Pancreas (tissue), 10 donors: ENCODE results near the gene POP4. TPM values are rescaled to one million over a fixed set of nuclear protein-coding genes. Genes with fewer than 3 reads are reported as not detected.
A peak's percentile ranks its signal among the peaks of the same experiment; 100 is the strongest.

Experiments used
- ATAC-seq, 4 donors: fragments of 200-7000 bp; cut with Tn5 transposase; one replicate each; pipeline versions ENCODE4 v1.8.0 to v1.9.1; 2020; ENCODE audit warnings: mild to moderate bottlenecking in 4 of 4, moderate library complexity in 4 of 4
- DNase-seq, 6 donors: peaks; one replicate each; pipeline ENCODE4 v3.0.0-alpha.2; 2020
- FAIRE-seq: peaks from 2 replicates; lab custom pipeline; 2012; peaks lifted over from hg19 to GRCh38; lab: Jason Lieb, UNC
- H3K27ac ChIP-seq, 4 donors: fragments of 200-600 bp; sonication (generic); 1 replicate in 3 of 4; 2 replicates in 1 of 4; pipeline versions ENCODE4 v1.5.0 to v1.8.0; 2020
- H3K27me3 ChIP-seq, 4 donors: fragments of 200-600 bp; one replicate each; pipeline ENCODE4 v1.8.0; 2021
- H3K36me3 ChIP-seq, 3 donors: fragments of 200-600 bp; sonication (generic) in 1 of 3; one replicate each; pipeline versions ENCODE4 v1.5.0 to v1.8.0; 2020 to 2021
- H3K4me1 ChIP-seq, 3 donors: fragments of 200-600 bp; one replicate each; pipeline ENCODE4 v1.8.0; 2021
- H3K4me3 ChIP-seq, 4 donors: fragments of 200-600 bp; sonication (generic) in 2 of 4; one replicate each; pipeline versions ENCODE4 v1.5.0 to v1.8.0; 2020 to 2021
- H3K9me3 ChIP-seq, 4 donors: fragments of 200-600 bp; one replicate each; pipeline ENCODE4 v1.8.0; 2021
- WGBS, 2 donors: extraction: QIAGEN DNeasy Blood & Tissue Kit; methylation state at CpG; one replicate each; pipeline ENCODE4 v1.1.7; 2013; 5-methylcytosine and 5-hydroxymethylcytosine counted together
- intact Hi-C, 3 donors: fragments of 100-400 bp; cut with DNase I; formaldehyde crosslinking; loops; one replicate each; pipeline versions ENCODE4 v1.11.1 to v1.14.2; 2022
- polyA plus RNA-seq, 2 donors: library from polyadenylated mRNA; stranded (reverse); fragments of 200-250 nt; gene quantifications; one replicate each; pipeline ENCODE4 v1.2.3, GENCODE V29; 2013
- total RNA-seq, 6 donors: library from RNA; stranded (reverse); fragmentation: NEBNext Ultra II Directional in 4 of 6; extraction: Animal tissue kit (Norgen Biotek cat#: 25700) in 4 of 6; gene quantifications; one replicate each; pipeline versions ENCODE4 v1.2.1 to v1.2.4, GENCODE V29; 2021 to 2023
- TF ChIP-seq, protein P1 (sequence below), 4 donors: fragments of 200-600 bp; sonication (generic) in 3 of 4; IDR thresholded peaks; one replicate each; pipeline versions ENCODE4 v1.5.0 to v1.8.0; 2021; ENCODE audit warnings: antibody characterized with exemption in 4 of 4
- donor health status: healthy with polysubstance abuse.
- donor health status: DM: no; HTN: no; CAD: no; lungs with moderate emphysema.
- donor health status: DM: no; HTN: no; CAD: no.
- donor health status: control.
- donor health status: control.
- donor health status: Bipolar disorder and iron deficiency.
- donor health status: DM: yes; HTN: yes; CAD: no.
- donor health status: DM: no; HTN: no; CAD: no.
- donor health status: DM: no; HTN: no; CAD: no.
- donor health status: DM: yes; HTN: yes; CAD: no.

Gene POP4
- total and polyA plus RNA-seq, 8 donors = 14.3 to 50.3 (median 25.0) TPM

DNA sequence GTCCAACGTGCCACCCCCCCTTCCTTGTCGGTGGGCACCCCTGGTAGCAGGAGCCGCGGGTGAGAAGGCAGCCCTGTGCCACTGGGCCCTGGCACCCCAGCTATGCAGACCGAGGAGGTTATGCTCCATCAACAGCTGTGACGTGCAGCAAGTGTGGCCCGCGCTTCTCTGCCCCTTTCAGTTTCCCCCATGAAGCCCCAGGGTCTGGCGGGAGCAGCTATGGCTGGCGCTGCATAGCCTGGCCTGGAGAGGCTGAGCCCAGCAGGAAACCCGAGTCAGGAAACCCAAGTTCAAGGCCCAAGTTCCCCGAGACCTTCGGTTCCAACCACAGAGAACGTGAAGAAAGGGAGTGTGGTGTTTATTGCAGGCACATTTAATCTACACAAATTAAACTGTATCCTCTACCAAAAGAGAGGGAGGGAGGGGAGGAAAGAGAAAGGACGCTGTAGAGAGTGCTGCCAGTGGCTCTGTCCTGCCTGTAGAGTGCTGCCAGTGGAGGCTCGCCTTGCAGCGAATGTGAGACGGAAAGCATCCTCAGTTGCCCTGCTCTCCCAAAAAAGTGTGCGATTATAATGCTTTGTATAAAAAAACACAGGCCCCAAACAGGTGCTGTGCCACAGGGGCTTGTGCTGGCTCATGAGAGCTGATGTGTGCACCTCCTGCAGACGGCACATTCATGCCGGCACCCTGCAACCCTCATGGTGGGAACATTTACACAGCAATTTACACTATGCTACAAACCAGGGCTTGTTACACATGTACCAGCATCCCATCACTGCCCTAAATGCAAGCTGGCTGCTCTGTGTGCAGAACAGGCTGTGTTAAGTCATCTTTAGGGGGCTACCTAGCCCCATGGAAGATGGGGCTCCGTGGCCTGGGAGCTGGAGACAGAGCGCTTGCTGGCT lies 16.3 kb downstream of the POP4 start:
- DNase-seq (no peak), FAIRE-seq (no peak), ATAC-seq (no peak)
- 70 to 85% methylated on average over 23 of the region's 23 CpGs for WGBS, 2 donors
- no peak overlapping the region for H3K27ac ChIP-seq
- TF ChIP-seq, protein P1, sequence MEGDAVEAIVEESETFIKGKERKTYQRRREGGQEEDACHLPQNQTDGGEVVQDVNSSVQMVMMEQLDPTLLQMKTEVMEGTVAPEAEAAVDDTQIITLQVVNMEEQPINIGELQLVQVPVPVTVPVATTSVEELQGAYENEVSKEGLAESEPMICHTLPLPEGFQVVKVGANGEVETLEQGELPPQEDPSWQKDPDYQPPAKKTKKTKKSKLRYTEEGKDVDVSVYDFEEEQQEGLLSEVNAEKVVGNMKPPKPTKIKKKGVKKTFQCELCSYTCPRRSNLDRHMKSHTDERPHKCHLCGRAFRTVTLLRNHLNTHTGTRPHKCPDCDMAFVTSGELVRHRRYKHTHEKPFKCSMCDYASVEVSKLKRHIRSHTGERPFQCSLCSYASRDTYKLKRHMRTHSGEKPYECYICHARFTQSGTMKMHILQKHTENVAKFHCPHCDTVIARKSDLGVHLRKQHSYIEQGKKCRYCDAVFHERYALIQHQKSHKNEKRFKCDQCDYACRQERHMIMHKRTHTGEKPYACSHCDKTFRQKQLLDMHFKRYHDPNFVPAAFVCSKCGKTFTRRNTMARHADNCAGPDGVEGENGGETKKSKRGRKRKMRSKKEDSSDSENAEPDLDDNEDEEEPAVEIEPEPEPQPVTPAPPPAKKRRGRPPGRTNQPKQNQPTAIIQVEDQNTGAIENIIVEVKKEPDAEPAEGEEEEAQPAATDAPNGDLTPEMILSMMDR (IDR thresholded peaks at IDR 0.05) = no peak
- H3K4me1 ChIP-seq = peaks cover 0 to 10% (median 8%) of the 10 kb centered on the region in 3 donors
- no peaks in the 10 kb centered on the region for H3K9me3 ChIP-seq
- intact Hi-C loops = no loop called here
- no peaks in the 10 kb centered on the region for H3K36me3 ChIP-seq
- H3K4me3 ChIP-seq = no peak overlapping the region
- no peaks in the 10 kb centered on the region for H3K27me3 ChIP-seq

DNA sequence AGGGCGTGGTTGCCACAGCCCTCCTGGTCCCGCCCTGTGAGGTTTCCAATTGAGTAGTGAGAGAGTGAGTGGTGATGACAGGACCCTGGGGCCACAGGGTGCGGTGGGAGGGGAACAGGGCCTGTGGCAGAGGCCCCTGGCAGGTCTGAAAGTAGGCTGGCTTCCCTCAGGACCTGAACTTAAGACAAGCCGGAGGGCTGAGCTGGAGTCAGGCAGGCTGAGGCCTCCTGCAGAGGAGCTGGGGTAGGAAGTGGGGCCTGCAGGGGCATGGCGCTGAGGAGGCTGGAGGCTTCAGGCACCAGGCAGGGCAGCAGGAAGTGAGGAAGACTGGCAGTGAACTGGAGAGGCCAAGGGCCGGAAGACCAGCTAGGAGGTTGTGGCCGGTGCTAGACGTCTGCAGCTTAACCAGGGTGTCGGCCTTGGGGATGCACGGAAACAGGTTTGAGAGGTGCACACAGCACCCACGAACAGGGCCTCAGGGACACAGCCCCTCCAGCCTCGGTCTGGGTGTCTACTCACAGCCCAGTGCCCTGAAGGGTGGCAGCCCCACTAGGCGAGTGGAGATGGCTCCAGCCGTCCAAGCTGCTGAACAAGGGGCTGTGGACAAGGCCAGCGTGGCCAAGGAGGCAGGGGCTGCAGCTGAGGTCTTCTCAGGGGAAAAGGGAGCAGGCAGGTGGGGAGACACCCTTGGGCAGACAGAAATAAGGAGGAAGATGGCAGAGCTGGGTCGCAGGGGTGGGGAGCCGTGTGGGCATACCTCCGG lies 17.8 kb downstream of the POP4 start:
- TF ChIP-seq, protein P1 (IDR thresholded peaks at IDR 0.05) = no peak
- H3K27ac ChIP-seq = no peak overlapping the region
- H3K4me1 ChIP-seq = peaks cover 0 to 10% (median 8%) of the 10 kb centered on the region in 3 donors
- intact Hi-C loops = no loop called here
- H3K9me3 ChIP-seq = no peaks in the 10 kb centered on the region
- no peak for FAIRE-seq
- H3K27me3 ChIP-seq = no peaks in the 10 kb centered on the region
- 83 to 85% methylated on average over 18 of the region's 18 CpGs for WGBS, 2 donors
- no peak for ATAC-seq
- peak in 1 of 6 donors; percentile 66 for DNase-seq
- no peak overlapping the region for H3K4me3 ChIP-seq
- no peaks in the 10 kb centered on the region for H3K36me3 ChIP-seq

DNA sequence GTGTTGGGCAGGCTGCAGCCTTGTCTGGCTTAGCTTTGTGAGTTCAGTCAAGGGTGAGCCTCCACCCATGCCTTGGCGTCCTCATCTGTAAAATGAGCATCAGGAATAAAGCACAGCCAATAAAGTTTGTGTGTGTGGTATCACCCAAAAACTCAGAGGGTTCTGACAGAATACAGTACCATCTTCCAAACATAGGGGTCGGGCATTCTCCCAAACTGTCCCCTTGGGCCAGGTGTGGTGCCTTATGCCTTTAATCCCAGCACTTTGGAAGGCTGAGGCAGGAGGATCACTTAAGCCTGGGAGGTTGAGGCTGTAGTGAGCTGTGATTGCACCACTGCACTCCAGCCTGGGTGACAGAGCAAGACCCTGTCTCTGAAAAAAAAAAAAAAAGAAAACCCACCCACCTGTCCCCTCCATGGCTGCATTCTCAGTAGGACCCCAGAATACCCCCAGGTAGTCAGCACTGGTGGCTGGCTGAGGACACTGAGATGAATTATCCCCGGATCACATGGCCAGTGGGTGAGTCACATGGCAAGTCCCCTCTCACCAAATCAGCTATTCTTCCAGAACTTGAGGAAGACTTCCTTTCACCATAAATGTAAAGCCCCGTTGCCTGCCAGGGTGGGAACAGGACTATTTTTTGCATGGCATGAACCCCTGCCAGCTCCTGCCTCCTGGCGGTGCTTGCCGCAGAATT lies 18.6 kb downstream of the POP4 start:
- FAIRE-seq = no peak
- no peak overlapping the region for H3K4me3 ChIP-seq
- 63 to 74% methylated on average over 6 of the region's 6 CpGs for WGBS, 2 donors
- peak overlapping the region; percentile 17 to 68 (median 59) for H3K27ac ChIP-seq
- TF ChIP-seq, protein P1 (IDR thresholded peaks at IDR 0.05) = no peak
- no peak for DNase-seq
- intact Hi-C loops = no loop called here
- H3K4me1 ChIP-seq = peaks cover 0 to 10% (median 8%) of the 10 kb centered on the region in 3 donors
- no peaks in the 10 kb centered on the region for H3K9me3 ChIP-seq
- no peaks in the 10 kb centered on the region for H3K27me3 ChIP-seq
- H3K36me3 ChIP-seq = no peaks in the 10 kb centered on the region
- peak in 3 of 4 donors; percentile 11 to 62 (median 12) for ATAC-seq

DNA sequence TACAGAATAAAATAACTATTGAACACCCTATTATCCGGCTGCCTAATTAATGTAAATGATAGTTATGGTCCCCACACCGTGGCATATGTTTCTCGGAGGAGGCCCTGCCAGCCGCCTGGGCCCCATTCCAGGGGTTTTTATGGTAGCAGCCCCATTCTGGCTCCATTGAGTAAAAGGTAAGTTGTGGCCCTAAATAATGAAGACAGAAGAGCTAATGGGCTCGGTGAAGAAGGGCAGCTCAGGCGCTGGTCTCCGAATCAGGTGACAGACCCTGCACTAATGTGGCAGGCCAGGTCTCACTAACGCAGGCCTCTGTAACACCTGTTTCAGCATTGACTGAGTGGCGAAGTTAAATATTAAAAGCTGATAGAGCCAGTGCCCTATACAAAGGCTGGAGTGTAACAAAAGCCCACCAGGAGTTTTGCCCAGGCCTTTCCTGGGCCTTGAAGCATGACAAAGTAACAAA lies 19.1 kb downstream of the POP4 start:
- FAIRE-seq (no peak), ATAC-seq (peak; percentile 69 to 91 (median 82)), DNase-seq (peak in 3 of 6 donors; percentile 31 to 40 (median 32))
- H3K4me1 ChIP-seq = peaks cover 0 to 10% (median 8%) of the 10 kb centered on the region in 3 donors
- intact Hi-C loops = no loop called here
- no peaks in the 10 kb centered on the region for H3K36me3 ChIP-seq
- H3K27ac ChIP-seq = peak overlapping the region; percentile 17 to 68 (median 59)
- 22 to 30% methylated on average over 9 of the region's 9 CpGs for WGBS, 2 donors
- H3K4me3 ChIP-seq = no peak overlapping the region
- H3K9me3 ChIP-seq = no peaks in the 10 kb centered on the region
- no peaks in the 10 kb centered on the region for H3K27me3 ChIP-seq
- TF ChIP-seq, protein P1 (IDR thresholded peaks at IDR 0.05) = no peak
